Prostate gland (tissue), 2 donors: Measurements from ENCODE around the gene LENG9. TPM values are rescaled to one million over a fixed set of nuclear protein-coding genes. Genes with fewer than 3 reads are reported as not detected.

Source experiments
- DNase-seq: peaks from one replicate; pipeline ENCODE4 v3.0.0-alpha.2; 2019; ENCODE audit warnings: low spot score
- H3K27ac ChIP-seq, 2 donors: fragments of 200-600 bp; sonication (generic); 2 replicates each; pipeline ENCODE4 v1.5.1; 2017 to 2019
- H3K27me3 ChIP-seq: fragments of 200-600 bp; sonication (generic); replicated peaks from 2 replicates; pipeline ENCODE4 v1.5.1; 2019; ENCODE audit not compliant: insufficient read depth
- H3K36me3 ChIP-seq, 2 donors: fragments of 200-600 bp; sonication (generic); 1 replicate in 1 of 2; 2 replicates in 1 of 2; pipeline versions ENCODE4 v1.5.1 to v1.8.1; 2017 to 2019
- H3K4me1 ChIP-seq: fragments of 200-600 bp; sonication (generic); replicated peaks from 2 replicates; pipeline ENCODE4 v1.5.1; 2019
- H3K4me3 ChIP-seq, 2 donors: fragments of 200-600 bp; sonication (generic); 2 replicates each; pipeline ENCODE4 v1.5.1; 2017 to 2019
- H3K9me3 ChIP-seq: fragments of 200-600 bp; sonication (generic); 2 replicates; pipeline ENCODE4 v1.5.1; 2017
- CTCF ChIP-seq, 4 experiments: fragments of 200-600 bp in 2 of 4; fragments of 450-650 bp in 2 of 4; sonication (generic) in 2 of 4; IDR thresholded peaks; 1 replicate in 3 of 4; 2 replicates in 1 of 4; pipeline ENCODE4 v1.5.1; 2016 to 2019; ENCODE audit warnings: antibody characterized with exemption in 4 of 4, mild to moderate bottlenecking in 2 of 4, moderate library complexity in 2 of 4
- POLR2A ChIP-seq: fragments of 450-650 bp; IDR thresholded peaks from one replicate; pipeline ENCODE4 v1.6.1; 2016; ENCODE audit warnings: antibody characterized with exemption, mild to moderate bottlenecking
- POLR2AphosphoS5 ChIP-seq: sonication (generic); formaldehyde crosslinking; IDR thresholded peaks from one replicate; pipeline ENCODE4 v1.6.1; 2017; ENCODE audit warnings: antibody characterized with exemption
- WGBS: methylation state at CpG from one replicate; pipeline ENCODE4 v1.1.5; 2018; 5-methylcytosine and 5-hydroxymethylcytosine counted together
- intact Hi-C: fragments of 100-400 bp; cut with DNase I; formaldehyde crosslinking; loops from one replicate; pipeline ENCODE4 v1.14.2; 2022
- small RNA-seq, 2 donors: library from RNA; depleted of rRNA; stranded (forward); fragments of <200 nt; gene quantifications; one replicate each; pipeline ENCODE3, GENCODE V24; 2016
- total RNA-seq, 2 donors: library from RNA; depleted of rRNA; stranded (reverse); fragments of >200 nt; gene quantifications; one replicate each; pipeline ENCODE4 v1.1.0, GENCODE V29; 2016

Gene LENG9
- total RNA-seq, 2 donors from 2014 or later: 18.6 to 22.2 TPM

- intact Hi-C loops: no loop called here
- no peak for DNase-seq
- Histone ChIP-seq H3K4me3 (no peak overlapping the region), H3K27ac (no peak overlapping the region), H3K9me3 (no peaks in the 10 kb centered on the region), H3K4me1 (no peaks in the 10 kb centered on the region), H3K27me3 (peaks cover 38% of the 10 kb centered on the region), H3K36me3 (no peaks in the 10 kb centered on the region)
- no peak for TF ChIP-seq POLR2A
- no peak for TF ChIP-seq CTCF (IDR thresholded peaks at IDR 0.05)
- TF ChIP-seq POLR2AphosphoS5: no peak
- WGBS: 9% methylated on average over 28 of the region's 28 CpGs
These were observed 47.5 kb downstream of the LENG9 start for GRCh38 chr19:54415901-54416673.

- no peak within 1 kb of the TSS for H3K27ac ChIP-seq
- 1% methylated on average over 55 of the region's 68 CpGs for WGBS
- TF ChIP-seq CTCF (IDR thresholded peaks at IDR 0.05): peak in 1 of 4 experiments; percentile 17
- TF ChIP-seq POLR2AphosphoS5: no peak
- TF ChIP-seq POLR2A: no peak
- H3K27me3 ChIP-seq: peaks cover 34% of the 10 kb centered on the region
- intact Hi-C loops: no loop called here
- no peak for DNase-seq
- no peaks in the 10 kb centered on the region for H3K4me1 ChIP-seq
- no peaks in the 10 kb centered on the region for H3K36me3 ChIP-seq
- H3K9me3 ChIP-seq: no peaks in the 10 kb centered on the region
- H3K4me3 ChIP-seq: peak within 1 kb of the TSS in 1 of 2 donors; percentile 3
These were observed 48.2 kb downstream of the LENG9 start, which contains the start of gene TTYH1 for GRCh38 chr19:54415208-54415900. TSS of gene TTYH1 (plus strand) at chr19:54415464. CDS start at chr19:54415553, 89 bp downstream.

GRCh38 chr19:54414156-54414555 lies 49.4 kb downstream of the LENG9 start:
- no peak overlapping the region for H3K4me3 ChIP-seq
- no peaks in the 10 kb centered on the region for H3K36me3 ChIP-seq
- 93% methylated on average over 4 of the region's 4 CpGs for WGBS
- no peaks in the 10 kb centered on the region for H3K9me3 ChIP-seq
- no peak overlapping the region for H3K27ac ChIP-seq
- DNase-seq: no peak
- H3K4me1 ChIP-seq: no peaks in the 10 kb centered on the region
- intact Hi-C loops: no loop called here
- peaks cover 22% of the 10 kb centered on the region for H3K27me3 ChIP-seq
- TF ChIP-seq CTCF (IDR thresholded peaks at IDR 0.05) (no peak), POLR2A (no peak), POLR2AphosphoS5 (no peak)

- H3K4me3 ChIP-seq: no peak overlapping the region
- no peak overlapping the region for H3K27ac ChIP-seq
- H3K9me3 ChIP-seq: no peaks in the 10 kb centered on the region
- H3K4me1 ChIP-seq: no peaks in the 10 kb centered on the region
- peaks cover 22% of the 10 kb centered on the region for H3K27me3 ChIP-seq
- WGBS: 72% methylated on average over 4 of the region's 4 CpGs
- no peak for DNase-seq
- intact Hi-C loops: no loop called here
- no peaks in the 10 kb centered on the region for H3K36me3 ChIP-seq
- TF ChIP-seq CTCF (IDR thresholded peaks at IDR 0.05): no peak
- TF ChIP-seq POLR2AphosphoS5: no peak
- TF ChIP-seq POLR2A: no peak
These were observed 50.7 kb downstream of the LENG9 start for GRCh38 chr19:54412877-54413276.

Small RNA genes lying within 50 kb of the gene (small RNA-seq; reads per million reads assigned to genes)
- 0 reads per million in 2 donors for gene AC245884.3

Other genes with a start within 250 kb of the LENG9 start
- 1 to 10 TPM in 1 of 2 donors, under 1 TPM in 1; 0.73 to 5.9 TPM for gene LILRB3, start 240.8 kb downstream of the LENG9 start, total RNA-seq
- gene LILRA6, start 221.0 kb downstream of the LENG9 start, total RNA-seq: under 1 TPM in 1 of 2 donors, not detected in 1; 0.23 TPM
- gene LILRB5, start 206.5 kb downstream of the LENG9 start, total RNA-seq: 1 to 10 TPM in 1 of 2 donors, not detected in 1; 1.5 TPM
- gene LILRB2, start 182.7 kb downstream of the LENG9 start, total RNA-seq: 1 to 10 TPM in 1 of 2 donors, under 1 TPM in 1; 0.09 to 1.4 TPM
- gene LILRA5, start 150.6 kb downstream of the LENG9 start, total RNA-seq: 1 to 10 TPM in 1 of 2 donors, not detected in 1; 1.2 TPM
- 1 to 10 TPM; 1.7 to 2.3 TPM for gene LILRA4, start 124.6 kb downstream of the LENG9 start, total RNA-seq
- 10 to 100 TPM in 1 of 2 donors, 1 to 10 TPM in 1; 7.2 to 19.7 TPM for gene LAIR1, start 98.8 kb downstream of the LENG9 start, total RNA-seq
- gene TTYH1, start 48.3 kb downstream of the LENG9 start, total RNA-seq: 100 to 1,000 TPM in 1 of 2 donors, 1 to 10 TPM in 1; 1.8 to 136 TPM
- 100 to 1,000 TPM; 111 to 292 TPM for gene LENG8, start 14.6 kb downstream of the LENG9 start, total RNA-seq
- 100 to 1,000 TPM; 102 to 193 TPM for gene CDC42EP5, start 9.5 kb upstream of the LENG9 start, total RNA-seq
- gene LAIR2, start 39.1 kb upstream of the LENG9 start, total RNA-seq: not detected
- gene LILRA2, start 110.0 kb upstream of the LENG9 start, total RNA-seq: 1 to 10 TPM; 1.6 to 2.5 TPM
- gene LILRA1, start 129.9 kb upstream of the LENG9 start, total RNA-seq: 1 to 10 TPM in 1 of 2 donors, under 1 TPM in 1; 0.96 to 1.7 TPM
- gene LILRB1, start 166.7 kb upstream of the LENG9 start, total RNA-seq: 1 to 10 TPM in 1 of 2 donors, under 1 TPM in 1; 0.68 to 1.2 TPM
- 1 to 10 TPM; 1.6 to 5.7 TPM for gene LILRB4, start 199.2 kb upstream of the LENG9 start, total RNA-seq